ENCODE results near the gene DPP9.

The DPP9 gene

GRCh38 chr19:4653793-4654436, 69.7 kb downstream of the DPP9 start:
- peaks cover 5% of the 10 kb centered on the region for H3K4me1 Mint-ChIP-seq

GRCh38 chr19:4652075-4652474, 71.6 kb downstream of the DPP9 start:
- Mint-ChIP-seq H3K4me3 (no peak overlapping the region), H3K27ac (no peak overlapping the region), H3K9me3 (no peaks in the 10 kb centered on the region), H3K4me1 (peaks cover 5% of the 10 kb centered on the region), H3K36me3 (ENCODE audit: low read depth) (peaks cover 12% of the 10 kb centered on the region), H3K27me3 (ENCODE audit: low read depth, poor library complexity) (peaks cover 6% of the 10 kb centered on the region)
- TF ChIP-seq CTCF (IDR thresholded peaks at IDR 0.05) = no peak
- no peak for DNase-seq

More at GRCh38 chr19:4653793-4654436, 69.7 kb downstream of the DPP9 start:
- Mint-ChIP-seq H3K36me3 (ENCODE audit: low read depth) (peaks cover 18% of the 10 kb centered on the region), H3K27ac (no peak overlapping the region), H3K4me3 (no peak overlapping the region), H3K9me3 (no peaks in the 10 kb centered on the region), H3K27me3 (ENCODE audit: low read depth, poor library complexity) (peaks cover 3% of the 10 kb centered on the region)
- TF ChIP-seq CTCF (IDR thresholded peaks at IDR 0.05) = no peak
- DNase-seq = no peak

- no peak overlapping the region for H3K4me3 Mint-ChIP-seq
These were observed 73.5 kb downstream of the DPP9 start for GRCh38 chr19:4650159-4650558.

GRCh38 chr19:4649392-4650047, 74.1 kb downstream of the DPP9 start:
- H3K27me3 Mint-ChIP-seq (ENCODE audit: low read depth, poor library complexity) = peaks cover 8% of the 10 kb centered on the region
- no peak overlapping the region for H3K27ac Mint-ChIP-seq
- no peaks in the 10 kb centered on the region for H3K9me3 Mint-ChIP-seq
- no peak for TF ChIP-seq CTCF (IDR thresholded peaks at IDR 0.05)
- DNase-seq = no peak
- H3K4me1 Mint-ChIP-seq = peaks cover 3% of the 10 kb centered on the region
- H3K36me3 Mint-ChIP-seq (ENCODE audit: low read depth) = peaks cover 2% of the 10 kb centered on the region
- H3K4me3 Mint-ChIP-seq = no peak overlapping the region

More at GRCh38 chr19:4650159-4650558, 73.5 kb downstream of the DPP9 start:
- H3K27me3 Mint-ChIP-seq (ENCODE audit: low read depth, poor library complexity) = peaks cover 10% of the 10 kb centered on the region
- H3K9me3 Mint-ChIP-seq = no peaks in the 10 kb centered on the region
- DNase-seq = no peak
- TF ChIP-seq CTCF (IDR thresholded peaks at IDR 0.05) = no peak
- H3K27ac Mint-ChIP-seq = no peak overlapping the region
- H3K4me1 Mint-ChIP-seq = peaks cover 5% of the 10 kb centered on the region
- peaks cover 9% of the 10 kb centered on the region for H3K36me3 Mint-ChIP-seq (ENCODE audit: low read depth)

GRCh38 chr19:4647676-4648644, 75.7 kb downstream of the DPP9 start:
- no peak overlapping the region for H3K27ac Mint-ChIP-seq
- DNase-seq = no peak
- H3K27me3 Mint-ChIP-seq (ENCODE audit: low read depth, poor library complexity) = peaks cover 8% of the 10 kb centered on the region
- no peak overlapping the region for H3K4me3 Mint-ChIP-seq
- no peaks in the 10 kb centered on the region for H3K9me3 Mint-ChIP-seq
- TF ChIP-seq CTCF (IDR thresholded peaks at IDR 0.05) = no peak
- H3K36me3 Mint-ChIP-seq (ENCODE audit: low read depth) = no peaks in the 10 kb centered on the region
- H3K4me1 Mint-ChIP-seq = no peaks in the 10 kb centered on the region

All from nephron progenitor cell (in vitro differentiated cells).